HG02884 (cell line): Measurements from ENCODE around the gene DALRD3.
"Not testable (repeated sequence)": the region's sequence is repeated elsewhere in the genome, so short reads cannot be mapped to it uniquely, and the experiment has no call there.

Experiments
- ATAC-seq: cut with Tn5 transposase; IDR thresholded peaks from one replicate; pipeline ENCODE4 v1.9.1; 2021; ENCODE audit warnings: mild to moderate bottlenecking, moderate library complexity; ENCODE audit not compliant: unreplicated experiment

Gene DALRD3

DNA sequence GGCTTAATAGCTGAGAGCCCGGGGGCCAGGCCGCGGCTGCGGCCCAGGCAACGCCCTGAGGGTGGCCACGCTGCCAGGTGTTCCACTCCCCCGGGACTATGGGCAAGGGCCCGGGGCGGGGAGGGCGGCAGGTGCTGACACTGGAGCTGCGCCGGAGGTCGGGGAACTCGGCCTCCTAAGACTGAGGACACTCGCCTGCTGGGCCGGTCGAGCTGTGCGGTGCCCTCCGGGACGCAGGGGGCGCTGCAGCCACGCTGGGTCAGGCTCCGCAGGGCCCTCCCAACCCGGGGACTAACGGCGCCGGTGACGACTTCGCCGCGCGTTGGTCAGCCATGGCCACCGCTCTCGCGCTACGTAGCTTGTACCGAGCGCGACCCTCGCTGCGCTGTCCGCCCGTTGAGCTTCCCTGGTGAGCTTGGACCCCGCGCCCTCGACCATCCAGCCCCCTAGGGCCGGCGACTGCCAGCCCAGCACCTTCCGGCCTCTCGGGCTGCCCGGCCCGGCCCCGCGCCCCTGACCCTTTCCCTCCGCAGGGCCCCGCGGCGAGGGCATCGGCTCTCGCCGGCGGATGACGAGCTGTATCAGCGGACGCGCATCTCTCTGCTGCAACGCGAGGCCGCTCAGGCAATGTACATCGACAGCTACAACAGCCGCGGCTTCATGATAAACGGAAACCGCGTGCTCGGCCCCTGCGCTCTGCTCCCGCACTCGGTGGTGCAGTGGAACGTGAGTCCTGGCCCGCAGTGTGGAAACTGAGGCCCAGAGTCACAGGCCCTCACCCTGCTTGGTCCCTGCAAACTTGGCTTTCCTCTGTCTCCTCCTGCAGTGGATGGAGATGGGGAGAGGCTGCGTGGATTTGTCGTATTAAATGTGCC is 3.7 kb upstream of the DALRD3 start, which contains the start of gene NDUFAF3:
NDUFAF3 (plus strand) TSS at position 309 of the 875 bp plus-strand sequence; CDS start at position 333, 24 bp downstream.
- peak; percentile 52 for ATAC-seq

DNA sequence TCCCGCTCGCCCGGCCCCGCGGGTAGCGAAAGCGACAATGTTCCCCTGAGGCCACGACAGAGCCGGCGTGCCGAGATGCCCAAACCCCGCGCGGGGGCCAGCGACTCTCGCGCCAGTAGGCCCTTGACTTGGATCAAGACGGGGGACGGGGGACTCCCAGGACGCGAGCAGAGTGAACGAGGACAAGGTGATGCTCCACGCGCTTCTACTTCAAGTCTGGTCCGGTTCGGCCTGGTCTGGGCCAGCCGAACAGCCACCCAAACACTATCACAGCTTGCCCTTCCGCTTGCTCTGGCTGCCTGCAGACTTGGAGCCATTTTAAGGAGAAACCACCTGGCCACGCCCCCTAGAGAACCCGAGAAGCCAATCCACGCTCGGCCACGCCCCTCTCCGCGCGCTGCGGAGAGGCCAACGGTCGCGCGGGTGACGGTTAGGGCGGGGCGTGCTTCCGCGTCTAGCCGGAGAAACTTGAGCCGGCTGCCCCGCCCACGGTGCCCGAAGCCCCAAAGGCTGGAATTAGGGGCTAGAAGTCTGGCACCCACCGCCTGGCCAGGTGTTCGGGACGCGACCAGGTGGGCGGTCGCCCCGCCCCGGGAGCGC is 2.9 kb upstream of the DALRD3 start:
- peak; percentile 44 for ATAC-seq

DNA sequence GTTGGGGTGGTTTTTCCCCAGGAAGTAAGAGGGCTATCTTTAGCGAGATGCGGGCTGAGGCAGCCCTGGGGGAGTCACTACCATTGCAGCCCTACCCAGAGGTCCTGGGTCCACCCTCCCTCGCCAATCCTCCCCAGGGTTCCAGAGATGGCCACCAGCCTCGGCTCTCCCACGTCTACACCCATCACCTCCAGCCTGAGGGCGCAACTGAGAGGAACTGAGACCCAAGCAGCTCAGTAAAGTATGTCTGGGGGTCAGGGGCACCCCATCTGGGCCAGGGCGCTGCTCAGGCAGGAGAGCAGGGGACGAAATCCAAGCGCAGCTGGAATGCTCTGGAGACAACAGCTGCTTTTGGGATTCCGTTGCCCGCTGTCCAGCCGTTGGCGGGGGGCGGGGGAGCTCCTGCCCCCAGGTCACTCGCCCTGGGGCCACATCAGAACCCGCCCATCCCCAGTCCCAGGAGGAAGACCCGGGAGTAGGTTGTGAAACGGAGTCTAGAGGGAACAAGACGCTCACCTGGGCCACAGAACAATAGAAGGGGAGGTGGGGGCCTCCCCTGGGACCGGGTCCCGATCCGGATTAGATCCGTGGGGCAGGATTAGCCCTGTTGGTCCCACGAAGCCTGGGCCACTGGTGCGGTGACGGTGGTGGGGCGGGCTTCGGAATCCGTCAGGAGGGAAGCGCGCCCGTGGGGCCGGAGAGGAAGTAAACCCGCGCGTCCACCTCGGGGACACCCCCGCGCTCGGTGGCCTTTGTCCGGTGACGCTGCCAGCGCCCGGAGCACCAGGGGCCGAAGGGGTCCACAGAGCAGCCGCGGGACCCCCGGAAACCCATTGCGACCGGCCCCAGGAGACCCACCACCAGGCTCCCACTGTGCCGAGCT is 2.2 kb upstream of the DALRD3 start:
- ATAC-seq: no peak

DNA sequence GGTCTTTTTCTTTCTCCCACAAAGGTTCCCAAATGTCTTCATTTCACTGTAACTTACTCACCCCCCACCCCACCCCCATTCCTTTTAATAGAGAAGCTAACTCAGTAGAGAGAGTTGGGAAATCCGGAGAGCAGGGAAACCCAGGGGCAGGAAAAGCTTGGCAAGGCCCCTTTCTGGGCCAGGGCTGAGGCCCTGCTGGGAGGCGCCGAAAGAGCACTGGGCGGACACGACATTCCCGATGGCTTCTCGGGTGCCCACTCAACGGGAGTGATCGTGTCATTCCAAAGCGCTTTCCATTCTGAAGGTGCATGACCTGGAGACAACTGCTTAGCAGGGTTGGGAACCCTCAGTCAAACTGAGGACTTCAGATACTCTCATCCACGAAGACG is 1.6 kb upstream of the DALRD3 start:
- ATAC-seq: no peak

DNA sequence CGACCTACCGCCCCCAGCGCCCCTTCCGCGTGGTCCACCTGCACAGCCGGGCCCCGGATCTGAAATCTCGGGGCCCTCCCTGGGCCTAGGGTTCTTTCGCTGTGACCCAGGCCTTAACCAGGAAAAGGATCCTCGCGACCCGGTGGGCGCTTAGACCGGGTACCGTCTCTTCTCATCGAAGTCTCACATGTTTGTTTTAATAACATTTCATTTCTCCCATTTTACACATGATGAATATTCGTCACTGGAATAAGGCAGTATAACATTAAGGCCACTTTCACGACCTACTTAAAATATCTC is 277 bp upstream of the DALRD3 start:
- no peak for ATAC-seq

DNA sequence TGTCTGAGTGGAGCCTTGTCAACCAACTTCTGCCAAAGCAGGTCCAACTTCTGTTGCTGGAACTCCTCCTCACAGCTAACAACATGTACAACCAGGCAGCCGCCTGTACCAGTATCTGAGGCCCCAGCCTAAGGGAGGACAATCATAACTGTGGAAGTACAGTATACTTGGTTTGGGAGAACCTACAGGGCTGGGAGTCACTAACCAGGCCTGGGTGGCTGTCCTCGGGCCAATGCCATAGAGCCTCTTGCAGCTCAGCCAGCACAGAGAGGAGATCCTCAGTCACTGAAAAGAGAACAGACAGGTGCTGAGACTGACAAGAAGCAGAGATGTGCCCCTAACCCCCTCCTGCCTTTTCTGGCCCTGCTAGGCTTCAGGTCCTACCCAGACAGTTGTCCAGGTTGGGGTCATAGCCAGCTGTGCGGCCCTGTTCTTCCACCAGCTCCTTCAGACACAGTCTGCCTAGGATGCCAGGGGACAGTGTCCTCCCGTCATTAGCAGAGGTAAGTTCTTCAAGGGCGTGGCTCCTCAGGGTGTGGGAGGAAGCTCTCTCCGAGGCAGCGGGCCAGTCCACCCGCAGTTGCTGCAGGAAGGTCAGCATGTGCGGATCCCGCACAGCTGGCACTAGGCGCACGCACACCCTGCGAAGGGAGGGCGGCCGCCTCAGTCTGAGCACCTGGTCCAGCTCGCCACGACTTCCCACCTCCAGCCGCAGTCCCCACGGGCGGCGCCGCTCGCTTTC is 980 bp downstream of the DALRD3 start:
- no peak for ATAC-seq

GRCh38 chr3:49016414-49017228 is 1.8 kb downstream of the DALRD3 start:
- no peak for ATAC-seq

DNA sequence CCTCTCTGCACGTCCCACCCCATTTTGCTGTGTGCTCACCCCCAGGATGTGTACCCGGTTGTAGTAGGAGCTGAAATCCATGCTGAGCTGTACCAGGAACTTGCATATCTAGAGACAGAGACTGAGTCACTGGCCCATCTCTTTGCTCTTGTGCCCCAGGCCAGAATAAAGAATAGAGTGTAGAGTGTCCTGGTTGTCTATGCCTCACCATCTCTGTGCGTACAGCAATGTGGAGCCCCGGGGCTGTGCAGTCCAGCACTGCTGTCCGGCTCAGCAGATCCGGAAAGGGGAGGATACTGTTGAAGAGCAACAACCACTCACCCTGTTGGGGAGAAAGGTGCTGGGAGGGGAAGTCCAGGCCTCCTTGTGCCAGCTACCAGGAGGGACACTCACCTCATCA is 2.6 kb downstream of the DALRD3 start:
- no peak for ATAC-seq

DNA sequence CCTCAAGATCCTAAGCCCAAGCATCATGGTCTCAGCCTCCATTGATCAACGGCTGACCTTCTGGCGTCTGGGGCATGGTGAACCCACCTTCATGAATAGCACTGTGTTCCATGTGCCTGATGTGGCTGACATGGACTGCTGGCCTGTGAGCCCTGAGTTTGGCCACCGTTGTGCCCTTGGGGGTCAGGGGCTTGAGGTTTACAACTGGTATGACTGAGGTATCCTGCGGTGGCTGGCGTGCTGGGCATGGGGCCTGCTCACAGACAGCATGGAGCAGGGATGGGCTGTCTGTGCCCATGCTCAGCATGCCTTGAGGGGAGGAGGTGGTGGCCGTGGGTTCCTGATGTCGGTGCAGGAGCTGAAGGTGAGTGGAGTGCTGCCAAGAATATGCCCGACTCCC is 3.3 kb downstream of the DALRD3 start:
- no peak for ATAC-seq

GRCh38 chr3:49013738-49014660 is 4.4 kb downstream of the DALRD3 start:
- ATAC-seq: no peak

DNA sequence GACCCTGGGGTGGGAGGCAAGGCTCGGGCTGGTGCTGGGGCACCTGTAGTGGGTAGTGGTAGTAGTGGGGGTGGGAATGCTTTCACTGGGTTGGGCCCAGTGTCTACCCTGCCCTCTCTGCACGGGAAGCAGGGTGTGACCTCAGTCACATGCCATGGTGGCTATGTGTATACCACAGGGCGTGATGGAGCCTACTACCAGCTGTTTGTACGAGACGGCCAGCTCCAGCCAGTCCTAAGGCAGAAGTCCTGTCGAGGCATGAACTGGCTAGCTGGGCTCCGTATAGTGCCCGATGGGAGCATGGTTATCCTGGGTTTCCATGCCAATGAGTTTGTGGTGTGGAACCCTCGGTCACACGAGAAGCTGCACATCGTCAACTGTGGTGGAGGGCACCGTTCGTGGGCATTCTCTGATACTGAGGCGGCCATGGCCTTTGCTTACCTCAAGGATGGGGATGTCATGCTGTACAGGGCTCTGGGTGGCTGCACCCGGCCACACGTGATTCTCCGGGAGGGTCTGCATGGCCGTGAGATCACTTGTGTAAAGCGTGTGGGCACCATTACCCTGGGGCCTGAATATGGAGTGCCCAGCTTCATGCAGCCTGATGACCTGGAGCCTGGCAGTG is 5.2 kb downstream of the DALRD3 start:
- ATAC-seq: no peak

DNA sequence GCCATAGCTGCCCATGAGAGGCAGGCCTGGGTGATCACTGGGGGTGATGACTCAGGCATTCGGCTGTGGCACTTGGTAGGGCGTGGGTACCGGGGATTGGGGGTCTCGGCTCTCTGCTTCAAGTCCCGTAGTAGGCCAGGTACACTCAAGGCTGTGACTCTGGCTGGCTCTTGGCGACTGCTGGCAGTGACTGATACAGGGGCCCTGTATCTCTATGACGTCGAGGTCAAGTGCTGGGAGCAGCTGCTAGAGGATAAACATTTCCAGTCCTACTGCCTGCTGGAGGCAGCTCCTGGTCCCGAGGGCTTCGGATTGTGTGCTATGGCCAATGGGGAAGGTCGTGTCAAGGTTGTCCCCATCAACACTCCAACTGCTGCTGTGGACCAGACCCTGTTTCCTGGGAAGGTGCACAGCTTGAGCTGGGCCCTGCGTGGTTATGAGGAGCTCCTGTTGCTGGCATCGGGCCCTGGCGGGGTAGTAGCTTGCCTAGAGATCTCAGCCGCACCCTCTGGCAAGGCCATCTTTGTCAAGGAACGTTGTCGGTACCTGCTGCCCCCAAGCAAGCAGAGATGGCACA is 5.9 kb downstream of the DALRD3 start:
- no peak for ATAC-seq

DNA sequence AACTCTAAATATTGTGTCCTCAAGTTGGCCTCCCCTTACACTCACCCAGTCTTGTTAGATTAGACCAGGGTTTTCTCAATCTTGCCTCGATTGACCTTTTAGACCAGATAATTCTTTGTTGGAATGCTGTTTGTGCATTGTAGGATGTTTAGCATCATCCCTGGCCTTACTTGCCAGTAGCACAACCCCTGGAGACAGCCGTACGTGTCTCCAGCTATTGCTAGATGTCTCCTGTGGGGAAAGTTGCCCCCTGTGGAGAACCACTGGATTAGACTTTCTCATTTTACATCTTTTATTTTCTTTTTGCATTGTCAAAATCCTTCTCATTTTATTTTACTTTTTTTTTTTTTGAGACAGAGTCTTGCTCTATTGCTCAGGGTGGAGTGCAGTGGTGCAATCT is 9.0 kb downstream of the DALRD3 start:
- ATAC-seq: no peak

DNA sequence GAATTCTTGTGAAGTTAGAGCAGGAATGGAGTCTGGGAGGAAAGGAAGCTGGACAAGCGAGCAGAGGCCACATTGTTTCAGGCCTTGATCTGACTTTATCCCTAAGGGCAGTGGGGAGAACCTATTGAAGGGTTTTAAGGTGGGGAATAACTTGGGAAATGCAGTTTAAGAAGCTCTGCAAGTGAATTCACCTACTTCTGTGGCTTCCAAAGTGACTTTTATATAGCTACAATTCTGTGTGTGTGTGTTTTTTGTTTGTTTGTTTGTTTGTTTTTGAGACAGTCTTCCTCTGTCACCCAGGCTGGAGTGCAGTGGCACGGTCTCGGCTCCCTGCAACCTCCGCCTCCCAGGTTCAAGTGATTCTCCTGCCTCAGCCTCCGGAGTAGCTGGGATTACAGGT is 9.8 kb downstream of the DALRD3 start:
- ATAC-seq: not testable (repeated sequence)

DNA sequence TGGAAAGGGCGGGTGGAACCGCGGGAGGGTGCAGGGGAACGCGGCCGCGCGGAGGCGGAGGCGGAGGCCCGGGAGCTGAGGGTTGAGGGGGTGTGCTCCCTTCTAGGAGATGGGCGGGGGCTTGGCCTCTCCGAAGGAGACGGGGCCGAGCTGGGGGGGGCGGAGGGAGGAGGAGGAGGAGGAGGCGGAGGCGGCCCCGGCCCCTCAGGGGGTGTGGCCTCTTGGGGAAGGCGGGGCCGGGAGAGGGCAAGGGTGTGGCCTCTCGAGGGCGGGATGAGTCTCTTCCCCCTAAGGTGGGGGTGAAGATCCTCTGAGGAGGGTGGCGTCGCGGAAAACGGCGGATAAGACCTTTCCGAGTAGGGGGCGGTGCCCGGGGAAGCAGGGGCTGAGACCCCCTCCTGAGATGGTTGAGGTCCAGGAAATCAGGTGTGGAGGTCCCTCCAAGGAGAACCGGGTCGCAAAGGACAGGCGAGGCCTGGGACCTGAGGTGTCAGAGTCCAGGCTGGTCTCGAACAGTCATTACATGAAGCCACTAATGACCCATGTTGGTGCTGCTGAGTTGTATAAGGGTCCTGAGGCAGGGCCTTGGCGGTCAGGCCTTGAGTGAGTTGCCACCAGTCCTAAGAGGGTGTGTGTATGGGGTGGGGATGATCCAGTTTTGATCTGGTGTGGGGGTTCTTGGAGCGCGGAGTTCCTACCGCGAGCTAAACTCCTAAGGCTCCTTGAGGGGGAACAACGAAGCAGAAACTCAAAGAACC is 10.4 kb downstream of the DALRD3 start:
- ATAC-seq: peak; percentile 28

- ATAC-seq: peak; percentile 81
Measured at GRCh38 chr3:49007068-49007770, 11.2 kb downstream of the DALRD3 start, which contains the start of gene WDR6. TSS of gene WDR6 (plus strand) at chr3:49007391. CDS start at chr3:49007432, 41 bp downstream.
